Measurements from ENCODE around the gene PHF12. TPM values are rescaled to one million over a fixed set of nuclear protein-coding genes. Genes with fewer than 3 reads are reported as not detected.

Gene PHF12
- total and polyA plus RNA-seq, 10 of the 15 experiments (the other 5 are each of a cell fraction or from before 2014, with no cell fraction given): 1.3 to 43.9 (median 19.2) TPM

- TF ChIP-seq PRDM15 (CRISPR knock-in tag; IDR thresholded peaks at IDR 0.05): no peak
- no peak for TF ChIP-seq SIN3A (IDR thresholded peaks at IDR 0.05; ENCODE audit: low read depth, low read length)
- TF ChIP-seq JUNB (IDR thresholded peaks at IDR 0.05): no peak
- no peak for TF ChIP-seq SMAD1 (IDR thresholded peaks at IDR 0.05; ENCODE audit: low read depth, partially characterized antibody)
- no peak for TF ChIP-seq BMI1 (IDR thresholded peaks at IDR 0.05; ENCODE audit: borderline replicate concordance)
- TF ChIP-seq, protein P1, sequence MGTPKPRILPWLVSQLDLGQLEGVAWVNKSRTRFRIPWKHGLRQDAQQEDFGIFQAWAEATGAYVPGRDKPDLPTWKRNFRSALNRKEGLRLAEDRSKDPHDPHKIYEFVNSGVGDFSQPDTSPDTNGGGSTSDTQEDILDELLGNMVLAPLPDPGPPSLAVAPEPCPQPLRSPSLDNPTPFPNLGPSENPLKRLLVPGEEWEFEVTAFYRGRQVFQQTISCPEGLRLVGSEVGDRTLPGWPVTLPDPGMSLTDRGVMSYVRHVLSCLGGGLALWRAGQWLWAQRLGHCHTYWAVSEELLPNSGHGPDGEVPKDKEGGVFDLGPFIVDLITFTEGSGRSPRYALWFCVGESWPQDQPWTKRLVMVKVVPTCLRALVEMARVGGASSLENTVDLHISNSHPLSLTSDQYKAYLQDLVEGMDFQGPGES (IDR thresholded peaks at IDR 0.05): no peak
- TF ChIP-seq ATF3 (IDR thresholded peaks at IDR 0.05; ENCODE audit: borderline replicate concordance, extremely low read depth, low read depth, low read length): no peak
- TF ChIP-seq RUNX3 (IDR thresholded peaks at IDR 0.05; ENCODE audit: low read length): no peak
- no peak for TF ChIP-seq GABPA (IDR thresholded peaks at IDR 0.05; ENCODE audit: low read depth)
- no peak for TF ChIP-seq BACH1 (IDR thresholded peaks at IDR 0.05; ENCODE audit: borderline replicate concordance)
- no peak for TF ChIP-seq EGR1 (IDR thresholded peaks at IDR 0.05; ENCODE audit: borderline replicate concordance in 1 of 2, low read depth in 2 of 2, low read length in 2 of 2)
- no peak for TF ChIP-seq EP300 (IDR thresholded peaks at IDR 0.05; ENCODE audit: borderline replicate concordance in 1 of 2, control insufficient read depth in 1 of 2, low read depth in 2 of 2, low read length in 2 of 2)
These were observed 76.6 kb downstream of the PHF12 start (continued) for GRCh38 chr17:28874750-28875149.

Data from GM12878 (cell line).